Heart left ventricle (tissue), 13 donors: ENCODE data around the gene STK24.

ENCODE experiments used
- POLR2A ChIP-seq, 2 donors: fragments of 450-650 bp; IDR thresholded peaks; one replicate each; pipeline ENCODE4 v1.6.1; 2017; ENCODE audit warnings: antibody characterized with exemption in 2 of 2, mild to moderate bottlenecking in 2 of 2, moderate library complexity in 2 of 2
- TF ChIP-seq, protein P1 (sequence below), 12 donors: fragments of 200-600 bp; sonication (generic) in 4 of 12; IDR thresholded peaks; one replicate each; pipeline versions ENCODE4 v1.5.0 to v1.8.0; 2018 to 2022; ENCODE audit warnings: antibody characterized with exemption in 12 of 12, mild to moderate bottlenecking in 5 of 12
- donor health status: ischemic (EF 13 %, LVEDD 7.1; RV severe dilation, severe dysfunction).
- donor health status: DM: no; HTN: yes; CAD: no.
- donor health status: DM: no; HTN: no; CAD: no.
- donor health status: ischemic (EF 25% LVEDD 6.9; RV normal size, moderate dysfunction).
- donor health status: ischemic (EF 25% LVEDD 5.7; RV mildly dilated, moderate dysfunction).
- donor health status: ischemic (EF 35%, LVEDD 5.7; RV mildly dilated, moderate dysfunction).
- donor health status: nonischemic (EF 11% LVEDD 7.7; RV severe dilation, severe dysfunction).
- donor health status: DM: yes; HTN: yes; CAD: no.
- donor health status: PGD.
- donor health status: ischemic (EF 29% LVEDD 5.4; RV normal size, mild dysfunction).
- donor health status: nonischemic (EF 23%, LVEDD 6.1; RV moderate dilation, normal function).

DNA sequence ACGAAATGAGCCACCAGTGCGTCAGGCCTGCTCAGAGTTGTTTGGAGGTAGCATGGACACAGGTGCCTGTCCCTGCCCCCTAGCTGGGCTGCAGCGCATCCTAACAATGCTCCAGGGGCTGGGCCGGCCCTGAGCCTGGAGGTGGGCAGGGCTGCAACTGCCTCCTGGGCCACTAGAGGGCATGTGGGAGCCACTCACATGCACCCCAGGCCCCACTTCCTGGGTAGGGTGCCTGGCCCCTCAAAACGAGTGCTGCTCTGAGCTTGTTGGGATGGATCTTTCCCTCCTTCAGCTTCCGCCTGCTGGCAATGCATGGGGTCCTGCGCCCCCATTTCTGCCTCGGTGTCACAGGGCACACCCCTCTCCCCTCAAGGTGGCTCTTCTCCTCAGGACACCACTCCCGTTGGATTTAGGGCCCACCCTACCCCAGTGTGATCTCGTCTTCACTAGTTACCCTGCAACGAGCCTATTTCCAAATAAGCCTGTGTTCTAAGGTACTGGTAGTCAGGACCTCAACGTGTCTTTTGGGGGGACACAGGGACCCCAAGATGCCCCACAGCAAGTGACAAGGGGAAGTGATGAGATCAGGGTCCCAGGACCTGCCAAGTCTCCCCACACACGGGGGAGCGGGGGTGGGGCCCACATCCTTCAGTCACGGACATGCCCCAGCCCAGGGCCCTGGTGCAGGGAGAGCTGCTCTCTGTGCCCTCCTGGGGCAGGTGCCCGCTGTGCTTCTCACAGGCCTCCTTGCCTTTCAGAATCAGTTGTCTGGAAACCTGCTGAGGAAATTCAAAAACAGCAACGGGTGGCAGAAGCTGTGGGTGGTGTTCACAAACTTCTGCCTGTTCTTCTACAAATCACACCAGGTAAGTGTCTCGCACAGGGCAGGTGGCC is 131.3 kb downstream of the STK24 start:
- TF ChIP-seq POLR2A (IDR thresholded peaks at IDR 0.05): no peak
- TF ChIP-seq, protein P1, sequence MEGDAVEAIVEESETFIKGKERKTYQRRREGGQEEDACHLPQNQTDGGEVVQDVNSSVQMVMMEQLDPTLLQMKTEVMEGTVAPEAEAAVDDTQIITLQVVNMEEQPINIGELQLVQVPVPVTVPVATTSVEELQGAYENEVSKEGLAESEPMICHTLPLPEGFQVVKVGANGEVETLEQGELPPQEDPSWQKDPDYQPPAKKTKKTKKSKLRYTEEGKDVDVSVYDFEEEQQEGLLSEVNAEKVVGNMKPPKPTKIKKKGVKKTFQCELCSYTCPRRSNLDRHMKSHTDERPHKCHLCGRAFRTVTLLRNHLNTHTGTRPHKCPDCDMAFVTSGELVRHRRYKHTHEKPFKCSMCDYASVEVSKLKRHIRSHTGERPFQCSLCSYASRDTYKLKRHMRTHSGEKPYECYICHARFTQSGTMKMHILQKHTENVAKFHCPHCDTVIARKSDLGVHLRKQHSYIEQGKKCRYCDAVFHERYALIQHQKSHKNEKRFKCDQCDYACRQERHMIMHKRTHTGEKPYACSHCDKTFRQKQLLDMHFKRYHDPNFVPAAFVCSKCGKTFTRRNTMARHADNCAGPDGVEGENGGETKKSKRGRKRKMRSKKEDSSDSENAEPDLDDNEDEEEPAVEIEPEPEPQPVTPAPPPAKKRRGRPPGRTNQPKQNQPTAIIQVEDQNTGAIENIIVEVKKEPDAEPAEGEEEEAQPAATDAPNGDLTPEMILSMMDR (IDR thresholded peaks at IDR 0.05): peak; percentile 95 to 99 (median 98)
